ENCODE results near the gene DMRT1. TPM values are rescaled to one million over a fixed set of nuclear protein-coding genes. Genes with fewer than 3 reads are reported as not detected.

The DMRT1 gene
- total RNA-seq, 6 experiments from 2014 or later, result not detected

GRCh38 chr9:959105-959504 lies 117.6 kb downstream of the DMRT1 start:
- Mint-ChIP-seq H3K4me3 (no peak overlapping the region), H3K4me1 (ENCODE audit: low read depth) (peaks cover 9% of the 10 kb centered on the region), H3K27ac (no peak overlapping the region), H3K27me3 (ENCODE audit: insufficient read depth) (no peaks in the 10 kb centered on the region; the same call in none of the 2 replicates), H3K36me3 (ENCODE audit: low read depth) (no peaks in the 10 kb centered on the region), H3K9me3 (no peaks in the 10 kb centered on the region)
- TF ChIP-seq CTCF (IDR thresholded peaks at IDR 0.05), result no peak
- no peak for DNase-seq

- Mint-ChIP-seq H3K4me1 (ENCODE audit: low read depth) (peaks cover 9% of the 10 kb centered on the region), H3K27me3 (ENCODE audit: insufficient read depth) (no peaks in the 10 kb centered on the region; the same call in none of the 2 replicates), H3K27ac (no peak overlapping the region), H3K9me3 (no peaks in the 10 kb centered on the region), H3K4me3 (no peak overlapping the region), H3K36me3 (ENCODE audit: low read depth) (no peaks in the 10 kb centered on the region)
- TF ChIP-seq CTCF (IDR thresholded peaks at IDR 0.05), result no peak
- DNase-seq, result no peak
These were observed 118.4 kb downstream of the DMRT1 start for GRCh38 chr9:959914-960313.

GRCh38 chr9:962023-962422 lies 120.5 kb downstream of the DMRT1 start:
- DNase-seq, result peak; percentile 1
- H3K27me3 Mint-ChIP-seq (ENCODE audit: insufficient read depth), result peaks cover 5% of the 10 kb centered on the region
- no peaks in the 10 kb centered on the region for H3K9me3 Mint-ChIP-seq
- no peak overlapping the region for H3K4me3 Mint-ChIP-seq
- H3K36me3 Mint-ChIP-seq (ENCODE audit: low read depth), result no peaks in the 10 kb centered on the region
- H3K4me1 Mint-ChIP-seq (ENCODE audit: low read depth), result peaks cover 9% of the 10 kb centered on the region
- no peak for TF ChIP-seq CTCF (IDR thresholded peaks at IDR 0.05)
- H3K27ac Mint-ChIP-seq, result no peak overlapping the region

GRCh38 chr9:965497-965896 lies 124.0 kb downstream of the DMRT1 start:
- H3K4me3 Mint-ChIP-seq, result no peak overlapping the region
- H3K4me1 Mint-ChIP-seq (ENCODE audit: low read depth), result peaks cover 18% of the 10 kb centered on the region
- peaks cover 18% of the 10 kb centered on the region for H3K27me3 Mint-ChIP-seq (ENCODE audit: insufficient read depth)
- H3K36me3 Mint-ChIP-seq (ENCODE audit: low read depth), result no peaks in the 10 kb centered on the region
- no peak for DNase-seq
- no peak overlapping the region for H3K27ac Mint-ChIP-seq
- H3K9me3 Mint-ChIP-seq, result no peaks in the 10 kb centered on the region
- no peak for TF ChIP-seq CTCF (IDR thresholded peaks at IDR 0.05)

GRCh38 chr9:966870-967269 lies 125.4 kb downstream of the DMRT1 start:
- H3K27me3 Mint-ChIP-seq (ENCODE audit: insufficient read depth), result peaks cover 30% of the 10 kb centered on the region
- no peak for TF ChIP-seq CTCF (IDR thresholded peaks at IDR 0.05)
- DNase-seq, result no peak
- H3K4me3 Mint-ChIP-seq, result no peak overlapping the region
- no peak overlapping the region for H3K27ac Mint-ChIP-seq
- peaks cover 13% of the 10 kb centered on the region for H3K4me1 Mint-ChIP-seq (ENCODE audit: low read depth)
- no peaks in the 10 kb centered on the region for H3K9me3 Mint-ChIP-seq
- no peaks in the 10 kb centered on the region for H3K36me3 Mint-ChIP-seq (ENCODE audit: low read depth)

GRCh38 chr9:967436-967835 lies 125.9 kb downstream of the DMRT1 start:
- H3K36me3 Mint-ChIP-seq (ENCODE audit: low read depth), result no peaks in the 10 kb centered on the region
- H3K4me3 Mint-ChIP-seq, result peak overlapping the region; percentile 56; the same call in 1 of the 2 replicates
- H3K4me1 Mint-ChIP-seq (ENCODE audit: low read depth), result peaks cover 9% of the 10 kb centered on the region

More at GRCh38 chr9:967436-967835, 125.9 kb downstream of the DMRT1 start:
- no peak for TF ChIP-seq CTCF (IDR thresholded peaks at IDR 0.05)
- H3K9me3 Mint-ChIP-seq, result no peaks in the 10 kb centered on the region
- DNase-seq, result no peak
- no peak overlapping the region for H3K27ac Mint-ChIP-seq
- H3K27me3 Mint-ChIP-seq (ENCODE audit: insufficient read depth), result peaks cover 34% of the 10 kb centered on the region
